ENCODE results near the gene ABHD3.
"Not testable (repeated sequence)": the region's sequence is repeated elsewhere in the genome, so short reads cannot be mapped to it uniquely, and the experiment has no call there.

Gene ABHD3

DNA sequence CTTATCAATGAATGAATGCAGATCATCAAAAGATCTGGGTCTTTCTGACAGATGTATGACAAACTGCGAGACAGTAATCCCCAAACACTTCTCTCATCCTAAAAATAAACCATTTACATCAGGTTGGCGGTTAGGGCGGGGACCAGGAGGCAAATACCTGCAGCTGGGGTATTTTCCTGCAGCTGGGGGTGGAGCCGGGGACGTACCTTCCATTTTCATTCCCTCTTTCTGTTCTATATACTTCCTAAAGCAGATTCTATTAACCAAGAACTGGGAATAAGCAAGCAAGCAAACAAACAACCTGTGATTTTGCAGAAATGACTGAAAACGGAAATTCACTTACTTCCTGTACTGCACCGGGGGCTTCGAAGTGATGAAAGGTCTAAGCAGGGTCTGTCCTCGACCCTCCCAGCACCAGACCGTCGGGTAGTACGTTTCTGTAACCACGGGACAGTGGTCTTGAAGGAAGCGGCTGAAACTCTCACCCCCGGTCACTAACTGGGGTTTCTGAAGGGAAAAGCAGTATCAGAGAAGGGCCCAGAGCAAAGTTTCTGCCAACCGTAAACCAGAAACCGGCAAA, 1.2 kb downstream of the ABHD3 start:
- DNase-seq, result no peak

- DNase-seq, result no peak
These were observed 2.0 kb downstream of the ABHD3 start for GRCh38 chr18:21702602-21703001.

DNA sequence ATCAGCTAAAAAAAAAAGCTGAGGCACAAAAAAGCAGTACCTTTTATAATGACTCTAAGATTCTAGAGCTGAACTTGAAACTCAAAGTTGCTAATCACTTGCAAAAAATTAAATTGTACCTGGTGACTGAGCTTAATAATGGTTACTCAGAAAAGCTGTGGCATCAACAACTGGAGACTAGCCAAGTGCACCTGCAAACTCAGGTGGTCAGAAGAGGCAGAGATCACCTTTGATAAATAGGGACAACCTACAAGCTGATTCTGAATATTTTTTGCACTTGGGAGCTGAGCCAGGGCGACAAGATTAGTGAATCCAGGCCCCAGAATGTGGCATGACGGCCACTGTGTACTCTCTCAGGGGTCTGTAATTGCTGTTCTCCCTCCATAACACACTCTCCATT, 3.0 kb downstream of the ABHD3 start:
- DNase-seq, result no peak

GRCh38 chr18:21700528-21701075, 4.0 kb downstream of the ABHD3 start:
- no peak for DNase-seq

- no peak for DNase-seq
These were observed 11.3 kb downstream of the ABHD3 start for GRCh38 chr18:21693322-21693721.

DNA sequence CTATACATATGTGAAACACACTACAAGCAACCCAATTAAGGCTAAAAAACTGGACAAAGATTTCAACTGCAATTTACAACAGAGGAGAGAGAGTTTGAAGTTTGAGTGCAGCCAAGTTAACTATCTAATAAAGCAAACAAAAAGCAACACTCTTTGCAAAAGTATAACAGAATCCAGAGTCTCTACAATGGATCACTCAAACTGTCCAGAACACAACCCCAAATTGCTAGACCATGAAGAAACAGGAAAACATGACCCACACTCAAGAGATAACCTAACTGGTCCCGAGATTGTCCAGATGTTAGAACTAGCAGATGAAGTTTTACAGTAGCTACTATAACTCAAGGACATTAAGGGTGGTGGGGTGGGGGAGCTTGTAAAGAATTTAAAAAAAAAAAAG, 14.8 kb downstream of the ABHD3 start:
- DNase-seq, result no peak

- DNase-seq, result no peak
These were observed 18.1 kb downstream of the ABHD3 start for GRCh38 chr18:21686282-21687105.

DNA sequence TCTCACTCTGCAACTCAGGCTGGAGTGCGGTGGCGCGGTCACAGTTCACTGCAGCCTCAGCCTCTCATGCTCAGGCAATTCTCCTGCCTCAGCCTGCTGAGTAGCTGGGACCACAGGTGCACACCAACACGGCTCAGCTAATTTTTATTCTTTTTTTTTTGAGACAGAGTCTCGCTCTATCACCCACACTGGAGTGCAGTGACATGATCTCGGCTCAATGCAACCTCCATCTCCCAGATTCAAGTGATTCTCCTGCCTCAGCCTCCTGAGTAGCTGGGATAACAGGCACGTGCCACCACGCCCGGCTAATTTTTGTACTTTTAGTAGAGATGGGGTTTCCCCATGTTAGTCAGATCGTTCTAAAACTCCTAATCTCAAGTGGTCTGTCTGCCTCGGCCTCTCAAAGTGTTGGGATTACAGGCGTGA, 19.0 kb downstream of the ABHD3 start:
- not testable (repeated sequence) for DNase-seq

DNA sequence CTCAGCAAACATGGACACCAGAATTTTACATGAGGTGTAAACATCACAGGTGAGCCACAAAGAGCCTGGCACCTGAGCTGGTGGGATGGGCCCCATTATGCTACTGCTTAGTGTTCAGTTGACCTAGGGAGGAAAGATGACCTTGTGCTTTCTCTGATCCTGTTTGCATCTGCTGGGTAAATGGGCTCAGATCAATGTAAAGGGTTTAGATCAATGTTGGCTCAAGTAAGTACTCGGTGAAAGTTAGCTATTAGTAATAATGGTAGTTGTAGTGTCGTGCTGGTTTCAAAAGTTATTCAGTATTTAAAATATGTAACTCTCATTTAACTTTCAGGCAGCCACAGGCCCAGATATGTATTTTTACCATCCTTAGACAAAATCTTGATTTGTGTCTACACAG, 19.8 kb downstream of the ABHD3 start:
- no peak for DNase-seq

- no peak for DNase-seq
These were observed 22.1 kb downstream of the ABHD3 start for GRCh38 chr18:21682371-21683051.

GRCh38 chr18:21680161-21680560, 24.4 kb downstream of the ABHD3 start:
- DNase-seq, result no peak

DNA sequence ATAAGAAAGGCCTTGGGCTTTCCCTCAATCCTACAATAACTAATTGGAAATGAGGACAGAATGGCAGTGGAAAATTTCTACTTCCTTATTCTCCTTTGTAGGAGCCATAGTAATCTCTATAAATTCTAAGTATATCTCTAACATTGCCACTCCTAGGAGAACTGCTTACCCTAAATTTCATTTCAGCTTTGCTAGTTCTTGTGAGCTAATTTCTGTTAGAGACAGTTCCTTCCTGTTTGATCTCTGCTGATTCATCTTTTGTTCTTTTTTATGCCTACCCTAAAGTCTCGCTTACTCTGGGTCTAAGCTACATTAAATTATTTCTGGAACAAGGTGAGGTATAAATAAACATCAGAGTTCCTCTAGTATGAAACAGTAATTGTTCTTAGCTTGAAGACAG, 25.7 kb downstream of the ABHD3 start:
- DNase-seq, result no peak

DNA sequence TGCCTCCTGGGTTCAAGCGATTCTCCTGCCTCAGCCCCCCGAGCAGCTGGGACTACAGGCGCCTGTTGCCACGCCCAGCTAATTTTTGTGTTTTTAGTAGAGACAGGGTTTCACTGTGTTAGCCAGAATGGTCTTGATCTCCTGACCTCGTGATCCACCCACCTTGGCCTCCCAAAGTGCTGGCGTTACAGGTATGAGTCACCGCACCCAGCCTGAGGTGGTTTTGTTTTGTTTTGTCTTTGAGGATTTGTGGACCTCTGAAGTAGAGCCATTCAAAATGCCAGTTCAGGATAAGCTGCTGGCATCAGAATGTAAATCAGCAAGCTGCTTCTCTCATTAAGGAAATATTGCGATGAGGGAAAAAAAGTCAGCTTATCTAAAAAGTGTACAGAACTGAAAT, 29.2 kb downstream of the ABHD3 start:
- not testable (repeated sequence) for DNase-seq

- DNase-seq, result no peak
These were observed 31.9 kb downstream of the ABHD3 start for GRCh38 chr18:21672521-21673267.

- no peak for DNase-seq
These were observed 34.8 kb downstream of the ABHD3 start for GRCh38 chr18:21669736-21670285.

DNA sequence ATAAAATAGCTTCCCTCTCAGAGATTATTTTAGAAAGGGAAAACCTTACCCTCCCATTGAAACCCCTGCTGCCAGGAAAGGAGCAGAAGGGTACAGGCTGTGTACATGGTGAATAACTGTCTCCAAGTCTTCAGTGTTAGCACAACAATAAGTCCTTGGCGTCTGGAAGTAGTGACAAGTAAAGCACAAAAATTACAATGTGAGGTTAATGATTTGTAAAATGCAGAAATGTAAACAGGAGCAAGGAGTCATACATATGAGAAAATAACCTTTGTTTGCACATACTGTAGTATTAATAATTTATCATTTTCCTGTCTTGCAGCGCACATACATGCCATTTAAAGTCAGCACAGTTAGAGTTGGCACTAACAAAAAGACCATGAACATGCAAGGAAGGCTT, 40.5 kb downstream of the ABHD3 start:
- DNase-seq, result no peak

- DNase-seq, result peak; percentile 45
These were observed 41.0 kb downstream of the ABHD3 start for GRCh38 chr18:21663578-21663977.

GRCh38 chr18:21662581-21662980, 42.0 kb downstream of the ABHD3 start:
- DNase-seq, result no peak

DNA sequence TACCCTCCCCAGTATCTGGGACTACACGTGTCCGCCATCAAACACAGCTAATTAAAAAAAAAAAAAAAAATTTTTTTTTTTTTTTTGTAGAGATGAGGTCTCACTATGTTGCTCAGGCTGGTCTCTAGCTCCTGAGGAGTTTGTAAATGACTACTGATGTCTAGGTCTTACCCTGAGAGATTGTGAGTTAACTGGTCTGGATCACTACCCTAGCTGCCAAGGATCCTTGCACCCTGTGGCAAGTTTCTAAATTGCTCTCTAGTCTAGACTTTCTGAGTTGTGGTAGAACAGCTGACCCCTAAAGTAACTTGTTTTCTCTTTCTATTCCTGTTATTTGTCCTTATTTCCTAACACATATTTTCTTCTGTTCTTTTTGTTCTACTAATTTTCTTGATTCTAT, 44.5 kb downstream of the ABHD3 start:
- DNase-seq, result no peak

- DNase-seq, result no peak
These were observed 48.2 kb downstream of the ABHD3 start for GRCh38 chr18:21656402-21656801.

DNA sequence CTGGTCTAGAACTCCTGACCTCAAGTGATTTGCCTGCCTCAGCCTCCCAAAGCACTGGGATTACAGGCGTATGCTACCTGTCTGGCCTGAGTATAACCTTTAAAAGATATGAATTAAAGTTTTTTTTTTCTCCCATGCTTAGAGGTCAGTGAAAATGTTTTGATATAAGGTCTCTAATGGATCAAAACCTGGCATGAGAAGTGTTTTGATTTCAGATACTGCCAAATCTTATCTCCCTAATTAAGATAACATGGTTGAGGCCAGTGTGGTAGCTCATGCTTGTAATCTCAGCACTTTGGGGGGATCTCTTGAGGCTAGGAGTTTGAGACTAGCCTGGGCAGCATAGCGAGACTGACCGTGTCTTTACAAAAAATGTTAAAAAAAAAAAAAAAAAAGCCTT, 51.2 kb downstream of the ABHD3 start:
- no peak for DNase-seq

DNA sequence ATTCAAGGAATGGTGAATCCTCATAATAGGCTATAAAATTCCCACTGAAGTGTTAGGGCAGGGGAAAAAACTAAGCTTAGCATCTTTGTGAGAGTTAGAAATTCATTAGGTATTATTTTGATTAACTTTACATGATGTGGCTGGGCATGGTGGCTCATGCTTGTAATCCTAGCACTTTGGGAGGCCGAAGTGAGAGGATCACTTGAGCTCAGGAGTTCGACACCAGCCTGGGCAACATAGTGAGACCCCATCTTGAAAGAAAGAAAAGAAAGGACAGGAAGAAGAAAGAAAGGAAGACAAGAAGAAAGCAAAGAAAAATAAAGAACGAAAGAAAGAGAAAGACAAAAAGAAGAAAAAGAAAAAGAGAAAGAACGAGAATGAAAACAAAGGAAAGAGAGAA, 52.5 kb downstream of the ABHD3 start:
- no peak for DNase-seq

DNA sequence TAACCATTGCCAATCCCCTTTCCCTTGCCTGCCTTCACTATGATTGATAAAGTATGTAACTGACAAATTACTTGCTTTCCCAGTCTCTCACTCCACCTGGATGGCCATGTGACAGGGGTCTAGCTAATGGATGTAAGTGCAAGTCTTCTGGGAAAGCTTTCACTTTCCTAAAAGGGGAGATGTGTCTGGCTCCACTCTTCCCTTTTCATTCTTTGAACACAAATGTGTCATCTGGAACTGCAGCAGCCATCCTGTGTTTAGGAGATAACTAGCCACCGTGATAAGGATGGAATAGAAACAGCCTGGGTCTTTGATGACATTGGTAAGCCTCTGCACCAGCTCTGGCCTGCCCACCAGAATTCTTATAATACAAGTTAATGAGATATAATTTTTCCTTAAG, 54.3 kb downstream of the ABHD3 start:
- no peak for DNase-seq

All from left hindlimb (tissue), 1 donor.